Lower lobe of right lung (tissue), 2 donors: ENCODE results near the gene PACS2. TPM values are rescaled to one million over a fixed set of nuclear protein-coding genes. Genes with fewer than 3 reads are reported as not detected.
"Not testable (repeated sequence)": the region's sequence is repeated elsewhere in the genome, so short reads cannot be mapped to it uniquely, and the experiment has no call there.

Source experiments
- ATAC-seq, 2 donors: fragments of 200-7000 bp; cut with Tn5 transposase; one replicate each; pipeline ENCODE4 v1.9.1; 2020 to 2022; ENCODE audit warnings: mild to moderate bottlenecking in 2 of 2, moderate library complexity in 2 of 2
- DNase-seq: peaks from one replicate; pipeline ENCODE4 v3.0.0-alpha.2; 2020
- H3K27ac ChIP-seq: fragments of 200-600 bp; one replicate; pipeline ENCODE4 v1.8.0; 2022
- H3K27me3 ChIP-seq: fragments of 200-600 bp; one replicate; pipeline ENCODE4 v1.8.0; 2022; ENCODE audit warnings: low read depth
- H3K36me3 ChIP-seq: fragments of 200-600 bp; one replicate; pipeline ENCODE4 v1.8.0; 2022; ENCODE audit warnings: mild to moderate bottlenecking
- H3K4me1 ChIP-seq: fragments of 200-600 bp; one replicate; pipeline ENCODE4 v1.8.0; 2022
- H3K4me3 ChIP-seq: fragments of 200-600 bp; one replicate; pipeline ENCODE4 v1.8.0; 2022; ENCODE audit warnings: mild to moderate bottlenecking
- H3K9me3 ChIP-seq: fragments of 200-600 bp; one replicate; pipeline ENCODE4 v1.8.0; 2022
- intact Hi-C: fragments of 100-400 bp; cut with DNase I; formaldehyde crosslinking; loops from one replicate; pipeline ENCODE4 v1.11.0; 2022
- total RNA-seq: library from RNA; stranded (reverse); fragmentation: NEBNext Ultra II Directional; extraction: Animal tissue kit (Norgen Biotek cat#: 25700); gene quantifications from one replicate; pipeline ENCODE4 v1.2.1, GENCODE V29; 2021
- TF ChIP-seq, protein P1 (sequence below): fragments of 200-600 bp; IDR thresholded peaks from one replicate; pipeline ENCODE4 v1.8.0; 2022; ENCODE audit warnings: antibody characterized with exemption, mild to moderate bottlenecking
- donor health status: DM: no; HTN: yes; CAD: no; lungs with severe emphysema.

PACS2 gene
- total RNA-seq, 1 donor from 2014 or later = 79.7 TPM

DNA sequence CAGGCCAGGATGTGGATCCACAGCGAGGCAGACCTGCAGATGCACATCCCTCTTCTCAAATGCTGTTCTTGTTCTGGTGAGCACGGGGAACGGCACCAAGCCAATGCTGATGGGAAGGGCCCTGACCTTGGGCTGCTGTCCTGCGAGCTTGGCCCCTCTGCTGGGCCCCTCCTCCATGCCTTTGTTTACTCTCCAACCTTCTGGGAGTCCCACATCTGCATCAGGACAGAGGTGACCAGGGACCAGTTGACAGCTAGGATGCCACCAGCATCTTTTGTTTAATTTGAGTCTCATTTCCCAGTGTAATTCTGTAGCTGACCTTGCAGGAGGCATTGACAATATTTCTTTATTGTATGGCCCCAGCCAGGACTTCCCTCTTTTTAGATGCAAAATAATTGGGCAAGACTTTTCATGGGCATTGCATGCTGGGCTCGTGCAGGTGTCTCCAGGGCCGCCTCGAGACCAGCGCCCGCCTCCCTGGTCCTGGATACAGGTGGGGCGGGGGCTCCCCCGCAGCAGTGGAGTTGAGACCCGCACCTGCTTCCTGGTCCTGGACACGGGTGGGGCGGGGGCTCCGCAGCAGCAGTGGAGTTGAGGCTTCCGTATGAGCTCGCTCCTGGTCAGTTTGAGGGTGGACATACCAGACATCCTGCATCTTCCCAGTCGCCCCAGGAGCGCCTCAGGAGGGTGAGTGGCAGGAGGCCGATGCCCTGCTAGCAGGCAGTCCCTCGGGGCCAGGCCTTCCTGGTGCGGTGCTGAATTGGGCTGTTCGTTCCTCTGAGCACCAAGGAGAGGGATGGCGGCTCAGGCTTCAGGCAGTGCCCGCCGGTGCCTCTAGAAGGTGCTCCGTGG lies 11.4 kb downstream of the PACS2 start:
- Histone ChIP-seq H3K9me3 (no peaks in the 10 kb centered on the region), H3K36me3 (peaks cover 6% of the 10 kb centered on the region), H3K4me3 (no peak overlapping the region), H3K27me3 (no peaks in the 10 kb centered on the region), H3K27ac (no peak overlapping the region), H3K4me1 (peaks cover 35% of the 10 kb centered on the region)
- TF ChIP-seq, protein P1, sequence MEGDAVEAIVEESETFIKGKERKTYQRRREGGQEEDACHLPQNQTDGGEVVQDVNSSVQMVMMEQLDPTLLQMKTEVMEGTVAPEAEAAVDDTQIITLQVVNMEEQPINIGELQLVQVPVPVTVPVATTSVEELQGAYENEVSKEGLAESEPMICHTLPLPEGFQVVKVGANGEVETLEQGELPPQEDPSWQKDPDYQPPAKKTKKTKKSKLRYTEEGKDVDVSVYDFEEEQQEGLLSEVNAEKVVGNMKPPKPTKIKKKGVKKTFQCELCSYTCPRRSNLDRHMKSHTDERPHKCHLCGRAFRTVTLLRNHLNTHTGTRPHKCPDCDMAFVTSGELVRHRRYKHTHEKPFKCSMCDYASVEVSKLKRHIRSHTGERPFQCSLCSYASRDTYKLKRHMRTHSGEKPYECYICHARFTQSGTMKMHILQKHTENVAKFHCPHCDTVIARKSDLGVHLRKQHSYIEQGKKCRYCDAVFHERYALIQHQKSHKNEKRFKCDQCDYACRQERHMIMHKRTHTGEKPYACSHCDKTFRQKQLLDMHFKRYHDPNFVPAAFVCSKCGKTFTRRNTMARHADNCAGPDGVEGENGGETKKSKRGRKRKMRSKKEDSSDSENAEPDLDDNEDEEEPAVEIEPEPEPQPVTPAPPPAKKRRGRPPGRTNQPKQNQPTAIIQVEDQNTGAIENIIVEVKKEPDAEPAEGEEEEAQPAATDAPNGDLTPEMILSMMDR = no peak
- ATAC-seq = no peak
- intact Hi-C loops = no loop called here
- no peak for DNase-seq

DNA sequence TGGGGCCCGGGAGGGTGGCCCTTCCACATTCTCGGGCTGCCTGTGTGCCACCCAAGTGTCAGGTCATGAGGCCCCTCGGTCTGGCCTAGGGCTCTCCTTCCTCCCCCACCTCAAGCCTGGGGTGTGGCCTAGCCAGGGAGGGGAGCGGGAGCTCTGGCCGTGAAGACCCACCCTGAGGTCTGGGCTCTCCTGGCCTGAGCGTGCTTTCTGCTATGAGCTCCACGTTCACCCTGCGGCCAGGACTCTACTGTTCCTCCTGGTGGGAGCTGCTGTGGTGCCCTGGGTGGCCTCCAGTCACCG lies 12.0 kb downstream of the PACS2 start:
- intact Hi-C loops = no loop called here
- Histone ChIP-seq H3K27ac (no peak overlapping the region), H3K4me3 (no peak overlapping the region), H3K4me1 (peaks cover 38% of the 10 kb centered on the region), H3K36me3 (peaks cover 6% of the 10 kb centered on the region), H3K9me3 (no peaks in the 10 kb centered on the region), H3K27me3 (no peaks in the 10 kb centered on the region)
- TF ChIP-seq, protein P1 = no peak
- ATAC-seq = no peak
- DNase-seq = no peak

DNA sequence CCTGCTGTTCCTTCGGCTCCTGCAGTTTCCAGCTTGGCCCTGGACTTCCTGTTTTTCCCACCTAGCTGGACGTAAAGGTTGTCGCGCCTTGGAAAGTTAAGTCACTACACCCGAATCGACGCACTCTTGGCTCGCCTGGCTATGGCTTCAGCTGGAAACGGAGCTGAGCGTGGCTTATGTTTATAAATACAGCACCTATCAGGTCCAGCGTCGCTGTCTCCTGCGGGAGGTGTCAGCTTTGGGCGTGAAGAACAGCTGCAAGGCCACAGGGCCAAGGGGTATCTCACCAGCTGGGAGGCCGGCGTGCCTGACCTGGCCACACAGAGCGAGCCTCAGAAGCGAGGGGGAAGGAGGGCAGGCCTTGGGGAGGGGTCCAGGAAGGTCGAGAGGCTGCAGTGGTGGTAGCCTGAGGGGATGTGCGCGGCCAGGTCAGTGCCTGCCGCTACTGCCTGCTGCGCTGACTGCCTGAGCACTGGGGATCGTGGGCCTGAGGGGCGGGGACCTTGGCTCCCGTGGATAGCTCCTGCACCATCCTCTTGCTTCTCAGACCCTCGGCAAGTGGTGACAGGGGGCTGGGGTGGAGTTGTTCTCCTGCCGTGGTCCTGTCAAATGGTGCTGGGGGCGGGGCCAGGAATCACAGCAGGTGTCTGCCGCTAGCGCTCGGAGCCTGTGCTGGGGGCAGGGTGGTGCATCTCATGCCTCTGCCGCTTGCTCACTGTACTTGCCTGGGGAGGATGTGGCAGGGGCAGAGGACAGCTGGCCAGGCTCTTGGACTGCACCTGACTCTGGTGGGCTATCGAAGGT lies 12.5 kb downstream of the PACS2 start:
- no peak overlapping the region for H3K27ac ChIP-seq
- TF ChIP-seq, protein P1 = no peak
- intact Hi-C loops = no loop called here
- ATAC-seq (no peak), DNase-seq (no peak)
- no peak overlapping the region for H3K4me3 ChIP-seq
- no peaks in the 10 kb centered on the region for H3K27me3 ChIP-seq
- H3K9me3 ChIP-seq = no peaks in the 10 kb centered on the region
- peaks cover 6% of the 10 kb centered on the region for H3K36me3 ChIP-seq
- H3K4me1 ChIP-seq = peaks cover 44% of the 10 kb centered on the region

DNA sequence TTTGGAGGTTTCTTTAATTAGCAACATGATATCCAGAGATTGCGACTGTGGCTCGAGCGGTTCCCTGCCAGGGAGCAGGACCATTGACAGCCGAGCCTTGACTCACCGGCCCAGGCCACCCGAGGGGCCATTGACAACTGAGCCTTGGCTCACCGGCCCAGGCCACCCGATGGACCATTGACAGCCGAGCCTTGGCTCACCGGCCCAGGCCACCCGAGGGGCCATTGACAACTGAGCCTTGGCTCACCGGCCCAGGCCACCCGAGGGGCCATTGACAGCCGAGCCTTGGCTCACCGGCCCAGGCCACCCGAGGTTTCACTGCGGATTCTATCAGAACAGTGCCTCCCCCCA lies 13.1 kb downstream of the PACS2 start:
- H3K27me3 ChIP-seq, H3K27ac ChIP-seq, DNase-seq, H3K4me3 ChIP-seq, ATAC-seq, H3K9me3 ChIP-seq, intact Hi-C loops, H3K36me3 ChIP-seq: not testable (repeated sequence)
- peaks cover 50% of the 10 kb centered on the region for H3K4me1 ChIP-seq

DNA sequence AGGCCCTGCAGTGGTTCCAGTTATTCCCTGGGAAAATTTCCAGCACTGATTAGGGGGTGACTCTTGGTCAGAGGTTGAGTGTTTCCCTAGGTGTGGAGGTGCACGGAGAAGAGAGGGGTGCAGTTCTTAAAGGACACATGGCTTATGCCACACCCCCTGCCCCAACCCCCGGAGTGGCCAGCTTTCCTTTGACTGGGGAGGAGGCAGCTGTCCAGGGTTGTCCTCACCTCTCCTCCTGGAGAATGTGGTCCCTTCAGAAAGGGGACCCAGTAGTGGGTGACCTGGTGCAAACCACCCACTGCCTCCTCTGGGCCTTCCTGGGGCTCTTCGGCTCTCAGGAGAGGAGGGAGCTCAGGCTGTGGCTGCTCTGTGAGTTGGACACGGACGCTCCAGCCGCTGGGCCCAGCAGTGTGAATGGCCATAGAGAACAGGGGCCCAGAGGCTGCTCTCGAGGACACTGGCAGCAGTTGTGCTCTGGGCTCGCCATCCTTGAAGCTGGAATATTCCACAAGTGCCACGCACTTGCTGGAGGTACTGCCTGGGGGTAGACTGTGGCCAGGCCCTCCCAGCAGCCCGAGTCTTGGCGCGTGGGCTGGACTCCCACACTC lies 13.6 kb downstream of the PACS2 start:
- intact Hi-C loops = no loop called here
- Histone ChIP-seq H3K9me3 (no peaks in the 10 kb centered on the region), H3K4me1 (peaks cover 54% of the 10 kb centered on the region), H3K27ac (no peak overlapping the region), H3K27me3 (no peaks in the 10 kb centered on the region), H3K36me3 (peaks cover 2% of the 10 kb centered on the region), H3K4me3 (no peak overlapping the region)
- DNase-seq = no peak
- no peak for ATAC-seq
- TF ChIP-seq, protein P1 = no peak
